GM12878 (cell line): ENCODE results near the gene MYCBPAP. TPM values are rescaled to one million over a fixed set of nuclear protein-coding genes. Genes with fewer than 3 reads are reported as not detected.

Experiments
- ATAC-seq: fragments of 200-7000 bp; cut with Tn5 transposase; 3 replicates; pipeline ENCODE4 v1.9.1; 2020; ENCODE audit warnings: mild to moderate bottlenecking, moderate library complexity
- BruUV-seq: library from RNA; stranded (reverse); fragments of 400-500 nt; replicated peaks from 2 replicates; lab custom pipeline; 2021; lab: Mats Ljungman, UMichigan
- CTCF ChIA-PET: fragments of 300-600 bp; sonication (Branson Sonifier 250); formaldehyde crosslinking; extraction: SDS; loops from one replicate; lab custom pipeline; 2021; ENCODE audit warnings: inconsistent platforms; lab: Yijun Ruan, JAX
- POLR2A ChIA-PET: fragments of 350-600 bp; formaldehyde crosslinking; extraction: SDS; loops from one replicate; lab custom pipeline; 2021; ENCODE audit warnings: inconsistent platforms; lab: Charles Lee
- RAD21 ChIA-PET: fragments of 300-600 bp; sonication (Branson Sonifier 250); formaldehyde crosslinking; loops from one replicate; lab custom pipeline; 2023; ENCODE audit warnings: antibody characterized with exemption; ENCODE audit not compliant: unreplicated experiment; lab: Charles Lee
- SMC1A ChIA-PET: fragments of 300-600 bp; sonication (Branson Sonifier 250); formaldehyde crosslinking; loops from one replicate; lab custom pipeline; 2023; ENCODE audit not compliant: unreplicated experiment, uncharacterized antibody; lab: Charles Lee
- DNase-seq: peaks from one replicate; pipeline ENCODE4 v3.0.0-alpha.2; 2011; ENCODE audit warnings: low read depth, low spot score
- FAIRE-seq: peaks from 3 replicates; lab custom pipeline; 2011; peaks lifted over from hg19 to GRCh38; lab: Jason Lieb, UNC
- H2AFZ ChIP-seq: 2 replicates; pipeline ENCODE4 v1.6.0; 2011; ENCODE audit warnings: low read depth, low read length, control low read depth; ENCODE audit not compliant: control insufficient read depth
- H3K27ac ChIP-seq: 2 replicates; pipeline ENCODE4 v1.5.1; 2011; ENCODE audit warnings: control low read depth; ENCODE audit not compliant: control insufficient read depth, insufficient read depth
- H3K27me3 ChIP-seq, 2 experiments: replicated peaks in 1 of 2; 2 replicates each; pipeline versions ENCODE4 v1.6.0 to v1.6.1; 2011; ENCODE audit warnings: low read length in 1 of 2; ENCODE audit not compliant: control insufficient read depth in 2 of 2, insufficient read depth in 2 of 2
- H3K36me3 ChIP-seq, 2 experiments: 2 replicates each; pipeline ENCODE4 v1.5.1; 2011; ENCODE audit warnings: low read length in 1 of 2; ENCODE audit not compliant: control insufficient read depth in 2 of 2, insufficient read depth in 2 of 2
- H3K4me1 ChIP-seq: 2 replicates; pipeline ENCODE4 v1.6.1; 2011; ENCODE audit warnings: mild to moderate bottlenecking, low read length, moderate library complexity, mixed read lengths; ENCODE audit not compliant: control insufficient read depth, insufficient read depth
- H3K4me2 ChIP-seq: 2 replicates; pipeline ENCODE4 v1.6.0; 2011; ENCODE audit warnings: control low read depth; ENCODE audit not compliant: control insufficient read depth, insufficient read depth
- H3K4me3 ChIP-seq: fragments of 200-600 bp; sonication (generic); 2 replicates; pipeline ENCODE4 v1.5.1; 2016
- H3K79me2 ChIP-seq: 2 replicates; pipeline ENCODE4 v1.6.0; 2011; ENCODE audit warnings: low read length; ENCODE audit not compliant: control insufficient read depth, insufficient read depth
- H3K9ac ChIP-seq: 2 replicates; pipeline ENCODE4 v1.8.0; 2011; ENCODE audit warnings: low read length, control low read depth, mixed read lengths; ENCODE audit not compliant: control insufficient read depth, insufficient read depth
- H3K9me3 ChIP-seq: replicated peaks from 3 replicates; pipeline ENCODE4 v1.5.1; 2011; ENCODE audit warnings: mild to moderate bottlenecking, low read length; ENCODE audit not compliant: control insufficient read depth, insufficient read depth
- H4K20me1 ChIP-seq: 2 replicates; pipeline ENCODE4 v1.6.0; 2011; ENCODE audit not compliant: control insufficient read depth, insufficient read depth
- E4F1 ChIP-seq: fragments of 450-650 bp; IDR thresholded peaks from 2 replicates; pipeline ENCODE4 v1.6.1; 2018; ENCODE audit warnings: borderline replicate concordance, mild to moderate bottlenecking; ENCODE audit not compliant: partially characterized antibody
- ETV6 ChIP-seq, 2 experiments: fragments of 450-650 bp in 1 of 2; IDR thresholded peaks in 1 of 2; conservative IDR thresholded peaks in 1 of 2; 2 replicates each; pipeline ENCODE4 v1.6.1; 2014; ENCODE audit warnings: antibody characterized with exemption in 1 of 2, borderline replicate concordance in 1 of 2, low read depth in 1 of 2, mild to moderate bottlenecking in 1 of 2, moderate library complexity in 1 of 2
- FOXM1 ChIP-seq: IDR thresholded peaks from 2 replicates; pipeline ENCODE4 v1.6.1; 2012; ENCODE audit warnings: low read depth, mild to moderate bottlenecking, inconsistent platforms, low read length, moderate library complexity
- NBN ChIP-seq: fragments of 450-650 bp; IDR thresholded peaks from 2 replicates; pipeline ENCODE4 v1.6.1; 2016
- SIN3A ChIP-seq: IDR thresholded peaks from 2 replicates; pipeline ENCODE4 v1.6.1; 2012; ENCODE audit warnings: low read depth, low read length, improper control_type of control experiment
- ZNF24 ChIP-seq: fragments of 450-650 bp; IDR thresholded peaks from 2 replicates; pipeline ENCODE4 v1.6.1; 2017; ENCODE audit warnings: antibody characterized with exemption, mild to moderate bottlenecking
- WGBS: methylation state at CpG from one replicate; pipeline ENCODE4 v1.1.6; 2016; ENCODE audit warnings: low lambda C conversion rate; ENCODE audit not compliant: insufficient replicate concordance, insufficient coverage; ENCODE audit errors: missing lambda C conversion rate; 5-methylcytosine and 5-hydroxymethylcytosine counted together
- in situ Hi-C: fragments of 300-500 bp; cut with MboI; formaldehyde crosslinking; loops from 9 replicates; pipeline ENCODE4 v1.14.3; 2018; ENCODE audit warnings: mixed read lengths
- intact Hi-C: fragments of 100-400 bp; cut with micrococcal nuclease; formaldehyde crosslinking; loops from one replicate; pipeline ENCODE4 v1.14.2; 2022; ENCODE audit not compliant: unreplicated experiment
- polyA plus RNA-seq, 11 experiments: library from polyadenylated mRNA; depleted of rRNA in 4 of 11; unstranded in 6 of 11; stranded (reverse) in 5 of 11; fragments of >200 nt; fragmentation: Nextera tagmentation in 4 of 11; fragmentation: Illumina TruSeq in 1 of 11; extraction: Ambion mirVana in 4 of 11; extraction: Trizol in 1 of 11; gene quantifications; 1 replicate in 1 of 11; 2 replicates in 10 of 11; pipeline versions ENCODE4 v1.2.1 to v1.2.3, GENCODE V29; 2011 to 2016; ENCODE audit warnings: inconsistent platforms in 2 of 11, missing spikeins in 2 of 11, low read depth in 1 of 11
- total RNA-seq, 4 experiments: library from RNA; depleted of rRNA in 3 of 4; stranded (reverse); fragments of >200 nt in 3 of 4; fragmentation: Illumina TruSeq in 1 of 4; extraction: Trizol in 1 of 4; gene quantifications; 2 replicates each; pipeline versions ENCODE4 v1.2.1 to v1.2.3, GENCODE V29; 2013 to 2021

Gene MYCBPAP
- total and polyA plus RNA-seq, 10 of the 15 experiments (the other 5 are each of a cell fraction or from before 2014, with no cell fraction given): 0.23 to 2.7 (median 1.5) TPM

- Histone ChIP-seq H3K4me1 (no peaks in the 10 kb centered on the region; the same call in 1 of the 2 replicates), H3K9me3 (no peaks in the 10 kb centered on the region), H3K4me2 (no peak overlapping the region), H3K27me3 (no peaks in the 10 kb centered on the region), H4K20me1 (no peaks in the 10 kb centered on the region), H3K79me2 (peaks cover 3% of the 10 kb centered on the region), H3K27ac (no peak overlapping the region), H3K36me3 (no peaks in the 10 kb centered on the region; a peak in 1 of 4 replicates), H3K4me3 (no peak overlapping the region), H3K9ac (no peak overlapping the region), H2AFZ (no peak overlapping the region)
- FAIRE-seq (no peak), ATAC-seq (no peak), DNase-seq (no peak)
- WGBS: 86% methylated on average over 19 of the region's 19 CpGs
- CTCF ChIA-PET: interaction anchor here (0.6 to 3.8 kb wide), 4 partner anchors 31 to 1324 kb away, joined by 3 to 18 read pairs (median 3); no protein-coding TSS in a partner anchor
- SMC1A ChIA-PET: interaction anchor here (1.5 to 2.1 kb wide), 2 partner anchors 80 to 216 kb away, joined by 3 to 11 read pairs; no protein-coding TSS in a partner anchor
- intact Hi-C loops (loop anchor here (10.0 kb wide), 1 partner anchor 405 kb away; no protein-coding TSS in a partner anchor), in situ Hi-C loops (loop anchor here (5.0 to 10.0 kb wide), 2 partner anchors 148 to 405 kb away; no protein-coding TSS in a partner anchor)
- RAD21 ChIA-PET: interaction anchor here (0.8 to 1.3 kb wide), 2 partner anchors 11 to 71 kb away, joined by 3 read pairs; partner anchors contain the start of gene CACNA1G
- TF ChIP-seq SIN3A (no peak), NBN (no peak), ETV6 (conservative IDR thresholded peaks at IDR 0.05 in 1 of 2, IDR thresholded peaks at IDR 0.05 in 1 of 2; ENCODE audit: borderline replicate concordance in 1 of 2, low read depth in 1 of 2) (no peak), ZNF24 (no peak)
- no TSS peak for BruUV-seq
- POLR2A ChIA-PET: interaction anchor here (1.7 kb wide), 1 partner anchor 8 kb away, joined by 3 read pairs; no protein-coding TSS in a partner anchor
Measured at GRCh38 chr17:50549256-50549941, 41.2 kb downstream of the MYCBPAP start.

GRCh38 chr17:50549969-50550368, 41.7 kb downstream of the MYCBPAP start:
- Histone ChIP-seq H3K27ac (no peak overlapping the region), H3K27me3 (no peaks in the 10 kb centered on the region), H2AFZ (no peak overlapping the region), H3K79me2 (peaks cover 3% of the 10 kb centered on the region), H3K4me1 (no peaks in the 10 kb centered on the region; the same call in 1 of the 2 replicates), H3K9ac (no peak overlapping the region), H3K36me3 (no peaks in the 10 kb centered on the region; a peak in 1 of 4 replicates), H3K4me3 (no peak overlapping the region), H4K20me1 (no peaks in the 10 kb centered on the region), H3K9me3 (no peaks in the 10 kb centered on the region), H3K4me2 (no peak overlapping the region)
- DNase-seq (no peak), FAIRE-seq (no peak), ATAC-seq (no peak)
- CTCF ChIA-PET: interaction anchor here (0.7 to 3.8 kb wide), 5 partner anchors 30 to 145 kb away, joined by 3 to 18 read pairs (median 4); no protein-coding TSS in a partner anchor
- intact Hi-C loops: loop anchor here (10.0 kb wide), 1 partner anchor 405 kb away; no protein-coding TSS in a partner anchor
- SMC1A ChIA-PET: interaction anchor here (1.5 to 2.1 kb wide), 2 partner anchors 79 to 215 kb away, joined by 3 to 11 read pairs; no protein-coding TSS in a partner anchor
- in situ Hi-C loops: loop anchor here (5.0 to 10.0 kb wide), 2 partner anchors 147 to 405 kb away; no protein-coding TSS in a partner anchor
- POLR2A ChIA-PET: interaction anchor here (0.5 to 1.7 kb wide), 2 partner anchors 8 to 43 kb away, joined by 3 to 4 read pairs; no protein-coding TSS in a partner anchor
- TF ChIP-seq FOXM1 (no peak), E4F1 (no peak)
- 98% methylated on average over 11 of the region's 11 CpGs for WGBS
- RAD21 ChIA-PET: interaction anchor here (1.3 kb wide), 1 partner anchor 10 kb away, joined by 3 read pairs; the partner anchor contains the start of gene CACNA1G
- BruUV-seq: no TSS peak
